ENCODE data around the gene MED13L. TPM values are rescaled to one million over a fixed set of nuclear protein-coding genes. Genes with fewer than 3 reads are reported as not detected.
A peak's percentile ranks its signal among the peaks of the same experiment; 100 is the strongest.

MED13L gene
- total and polyA plus RNA-seq, 12 donors: 8.8 to 106 (median 73.8) TPM

GRCh38 chr12:116015525-116015924 lies 262.0 kb downstream of the MED13L start:
- intact Hi-C loops (cut with DNase I): loop anchor here (10.0 kb wide), 1 partner anchor 219 kb away; no protein-coding TSS in a partner anchor
- WGBS, 4 donors: 23 to 32% (median 28%) methylated on average over 1 of the region's 1 CpG

GRCh38 chr12:116012757-116013156 lies 264.7 kb downstream of the MED13L start:
- no peaks in the 10 kb centered on the region for H3K27me3 ChIP-seq
- WGBS, 4 donors: 87 to 96% (median 90%) methylated on average over 3 of the region's 3 CpGs
- no peak overlapping the region for H3K4me3 ChIP-seq
- intact Hi-C loops (cut with DNase I): loop anchor here (10.0 kb wide), 1 partner anchor 222 kb away; no protein-coding TSS in a partner anchor
- no peaks in the 10 kb centered on the region for H3K4me1 ChIP-seq (replicated peaks in 1 of 2)
- H3K36me3 ChIP-seq (replicated peaks in 1 of 2): peaks cover 0 to 47% of the 10 kb centered on the region in 2 donors
- H3K27ac ChIP-seq: no peak overlapping the region
- no peak for DNase-seq
- no peaks in the 10 kb centered on the region for H3K9me3 ChIP-seq (replicated peaks in 1 of 3)
- no peak for TF ChIP-seq CTCF (IDR thresholded peaks at IDR 0.05)
- TF ChIP-seq POLR2A (IDR thresholded peaks at IDR 0.05): no peak

More at GRCh38 chr12:116015525-116015924, 262.0 kb downstream of the MED13L start:
- peak in 4 of 7 donors; percentile 24 to 45 (median 35) for DNase-seq
- no peaks in the 10 kb centered on the region for H3K9me3 ChIP-seq (replicated peaks in 1 of 3)
- no peak for TF ChIP-seq POLR2A (IDR thresholded peaks at IDR 0.05)
- peak; percentile 39 to 76 (median 64) for TF ChIP-seq CTCF (IDR thresholded peaks at IDR 0.05)
- H3K27ac ChIP-seq: no peak overlapping the region
- peaks cover 0 to 44% of the 10 kb centered on the region in 2 donors for H3K36me3 ChIP-seq (replicated peaks in 1 of 2)
- no peak overlapping the region for H3K4me3 ChIP-seq
- no peaks in the 10 kb centered on the region for H3K27me3 ChIP-seq
- peaks cover 0 to 12% of the 10 kb centered on the region in 2 donors for H3K4me1 ChIP-seq (replicated peaks in 1 of 2)

GRCh38 chr12:116011217-116011616 lies 266.3 kb downstream of the MED13L start:
- DNase-seq: no peak
- TF ChIP-seq POLR2A (IDR thresholded peaks at IDR 0.05): no peak
- Histone ChIP-seq H3K9me3 (replicated peaks in 1 of 3) (no peaks in the 10 kb centered on the region), H3K27ac (no peak overlapping the region), H3K27me3 (no peaks in the 10 kb centered on the region), H3K4me1 (replicated peaks in 1 of 2) (no peaks in the 10 kb centered on the region), H3K36me3 (replicated peaks in 1 of 2) (peaks cover 0 to 61% of the 10 kb centered on the region in 2 donors), H3K4me3 (no peak overlapping the region)
- intact Hi-C loops (cut with DNase I): loop anchor here (10.0 kb wide), 1 partner anchor 224 kb away; no protein-coding TSS in a partner anchor
- 92 to 98% (median 95%) methylated on average over 3 of the region's 3 CpGs for WGBS, 4 donors

- no peak for TF ChIP-seq CTCF (IDR thresholded peaks at IDR 0.05)
- TF ChIP-seq POLR2A (IDR thresholded peaks at IDR 0.05): no peak
- no peak for DNase-seq
- Histone ChIP-seq H3K9me3 (replicated peaks in 1 of 3) (no peaks in the 10 kb centered on the region), H3K4me1 (replicated peaks in 1 of 2) (no peaks in the 10 kb centered on the region), H3K36me3 (replicated peaks in 1 of 2) (peaks cover 0 to 68% of the 10 kb centered on the region in 2 donors), H3K27me3 (no peaks in the 10 kb centered on the region), H3K4me3 (no peak overlapping the region), H3K27ac (no peak overlapping the region)
- 92 to 99% (median 95%) methylated on average over 3 of the region's 3 CpGs for WGBS, 4 donors
- intact Hi-C loops (cut with DNase I): loop anchor here (10.0 kb wide), 1 partner anchor 224 kb away; no protein-coding TSS in a partner anchor
Measured at GRCh38 chr12:116010467-116010866, 267.0 kb downstream of the MED13L start.

- Histone ChIP-seq H3K9me3 (replicated peaks in 1 of 3) (no peaks in the 10 kb centered on the region), H3K27ac (no peak overlapping the region), H3K4me1 (replicated peaks in 1 of 2) (no peaks in the 10 kb centered on the region), H3K4me3 (no peak overlapping the region), H3K27me3 (no peaks in the 10 kb centered on the region), H3K36me3 (replicated peaks in 1 of 2) (peaks cover 0 to 71% of the 10 kb centered on the region in 2 donors)
- TF ChIP-seq POLR2A (IDR thresholded peaks at IDR 0.05) (no peak), CTCF (IDR thresholded peaks at IDR 0.05) (peak in 4 of 6 experiments; percentile 8 to 17 (median 9))
- intact Hi-C loops (cut with DNase I): loop anchor here (10.0 kb wide), 1 partner anchor 225 kb away; no protein-coding TSS in a partner anchor
- WGBS, 4 donors: 76 to 82% (median 80%) methylated on average over 4 of the region's 4 CpGs
- DNase-seq: no peak
Measured at GRCh38 chr12:116009805-116010204, 267.7 kb downstream of the MED13L start.
